Measurements from ENCODE around the gene CEP290. TPM values are rescaled to one million over a fixed set of nuclear protein-coding genes. Genes with fewer than 3 reads are reported as not detected.

Gene CEP290
- total and polyA plus RNA-seq, 4 donors: 2.1 to 16.2 (median 8.1) TPM

DNA sequence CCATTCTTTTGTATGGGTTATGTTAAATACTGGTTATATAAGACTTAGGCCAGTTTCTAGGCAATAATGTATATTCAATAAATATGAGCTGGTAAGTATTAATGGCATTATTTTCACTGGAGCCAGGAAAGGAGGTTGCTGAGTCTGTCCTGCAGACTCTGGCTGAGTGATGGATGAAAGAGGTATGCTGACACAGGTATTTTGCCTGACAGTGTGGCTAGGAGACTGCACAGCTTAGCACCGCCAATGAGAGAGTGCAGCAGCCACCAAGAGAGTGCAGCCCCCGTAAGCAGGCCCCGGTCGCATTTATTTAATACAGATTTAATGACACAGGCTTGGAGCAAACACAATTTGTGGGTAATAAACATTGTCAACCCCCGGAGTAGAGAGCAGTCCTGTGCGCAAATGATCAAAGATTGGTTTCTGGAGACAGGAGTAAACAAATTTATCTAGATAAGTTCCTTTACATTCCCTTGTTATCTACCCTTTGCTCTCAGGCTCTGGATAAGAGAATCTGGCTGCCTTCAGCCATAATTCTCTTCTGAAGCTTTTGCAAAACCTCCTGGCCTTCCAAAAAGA is 37.6 kb upstream of the CEP290 start:
- no peak for ATAC-seq (ENCODE audit: low FRiP score)
- 85 to 87% methylated on average over 6 of the region's 6 CpGs for WGBS, 2 donors
- Histone ChIP-seq H3K27ac (ENCODE audit: low read depth in 1 of 2, low read length in 2 of 2) (no peak overlapping the region), H3K9me3 (ENCODE audit: control insufficient read depth, low read length) (peaks cover 2% of the 10 kb centered on the region), H3K36me3 (ENCODE audit: control insufficient read depth in 1 of 2, insufficient read depth in 2 of 2, low read length in 1 of 2) (peaks cover 7% of the 10 kb centered on the region in 2 donors), H3K4me1 (ENCODE audit: control insufficient read depth in 1 of 2, insufficient read depth in 2 of 2, low read length in 2 of 2) (no peaks in the 10 kb centered on the region), H3K4me3 (ENCODE audit: low read length in 2 of 2) (no peak overlapping the region), H3K27me3 (ENCODE audit: control insufficient read depth in 1 of 2, insufficient read depth in 2 of 2, low read length in 1 of 2) (no peaks in the 10 kb centered on the region)
- intact Hi-C loops (cut with DNase I): no loop called here
- DNase-seq: no peak

DNA sequence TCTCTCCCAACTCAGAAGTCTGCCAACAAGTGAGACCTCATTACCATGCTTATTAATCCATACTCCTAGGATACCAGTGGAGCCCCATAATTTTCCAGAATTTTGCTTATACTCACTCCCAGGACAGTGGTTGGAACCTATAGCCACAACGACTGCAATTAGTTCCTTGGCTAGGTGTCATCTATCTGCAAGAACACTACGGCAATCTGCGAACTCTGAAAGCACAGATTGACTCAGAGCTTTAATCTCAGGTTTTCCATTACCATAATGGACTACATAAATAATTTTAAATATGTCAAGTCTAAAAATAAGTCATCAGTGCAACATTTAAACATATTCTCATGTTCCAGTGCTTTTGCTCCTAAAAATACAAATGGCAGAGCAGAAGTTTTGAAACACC is 33.7 kb upstream of the CEP290 start:
- H3K36me3 ChIP-seq (ENCODE audit: control insufficient read depth in 1 of 2, insufficient read depth in 2 of 2, low read length in 1 of 2): peaks cover 3% of the 10 kb centered on the region in 2 donors
- intact Hi-C loops (cut with DNase I): no loop called here
- WGBS, 2 donors: 84 to 85% methylated on average over 3 of the region's 3 CpGs

DNA sequence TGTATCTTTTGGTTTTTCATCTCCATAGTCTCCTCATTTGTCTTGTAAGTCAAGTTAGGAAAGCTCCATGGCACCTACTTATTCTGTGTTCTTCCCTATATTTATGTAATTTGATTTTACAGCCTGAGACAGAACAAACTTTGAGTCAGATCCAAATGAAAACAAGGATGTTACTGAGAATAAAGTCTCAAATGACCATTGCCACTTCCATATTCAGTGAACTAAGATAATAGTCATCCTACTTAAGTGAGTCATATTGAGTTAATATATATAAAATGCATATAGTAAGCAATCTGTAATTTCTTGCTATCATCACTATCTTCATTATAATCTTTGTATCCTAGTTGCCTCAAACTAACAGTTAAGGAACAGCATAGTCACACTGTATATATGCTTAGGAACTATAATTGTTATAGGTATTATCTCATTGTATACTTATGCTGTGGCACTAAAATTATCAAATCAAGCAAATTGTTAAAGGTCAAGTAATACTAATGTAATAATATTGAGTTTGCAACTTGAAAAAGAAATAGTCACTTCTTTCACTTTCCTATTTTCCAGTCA is 31.0 kb upstream of the CEP290 start:
- no peaks in the 10 kb centered on the region for H3K9me3 ChIP-seq (ENCODE audit: control insufficient read depth, low read length)
- ATAC-seq (ENCODE audit: low FRiP score) (no peak), DNase-seq (no peak)
- no peaks in the 10 kb centered on the region for H3K4me1 ChIP-seq (ENCODE audit: control insufficient read depth in 1 of 2, insufficient read depth in 2 of 2, low read length in 2 of 2)
- no peak overlapping the region for H3K27ac ChIP-seq (ENCODE audit: low read depth in 1 of 2, low read length in 2 of 2)
- H3K4me3 ChIP-seq (ENCODE audit: low read length in 2 of 2): no peak overlapping the region
- H3K27me3 ChIP-seq (ENCODE audit: control insufficient read depth in 1 of 2, insufficient read depth in 2 of 2, low read length in 1 of 2): no peaks in the 10 kb centered on the region
- H3K36me3 ChIP-seq (ENCODE audit: control insufficient read depth in 1 of 2, insufficient read depth in 2 of 2, low read length in 1 of 2): peaks cover 0 to 2% of the 10 kb centered on the region in 2 donors
- intact Hi-C loops (cut with DNase I): no loop called here

More for the DNA sequence above, 33.7 kb upstream of the CEP290 start:
- Histone ChIP-seq H3K4me1 (ENCODE audit: control insufficient read depth in 1 of 2, insufficient read depth in 2 of 2, low read length in 2 of 2) (no peaks in the 10 kb centered on the region), H3K27me3 (ENCODE audit: control insufficient read depth in 1 of 2, insufficient read depth in 2 of 2, low read length in 1 of 2) (no peaks in the 10 kb centered on the region), H3K4me3 (ENCODE audit: low read length in 2 of 2) (no peak overlapping the region), H3K27ac (ENCODE audit: low read depth in 1 of 2, low read length in 2 of 2) (no peak overlapping the region), H3K9me3 (ENCODE audit: control insufficient read depth, low read length) (no peaks in the 10 kb centered on the region)
- ATAC-seq (ENCODE audit: low FRiP score): no peak
- no peak for DNase-seq

DNA sequence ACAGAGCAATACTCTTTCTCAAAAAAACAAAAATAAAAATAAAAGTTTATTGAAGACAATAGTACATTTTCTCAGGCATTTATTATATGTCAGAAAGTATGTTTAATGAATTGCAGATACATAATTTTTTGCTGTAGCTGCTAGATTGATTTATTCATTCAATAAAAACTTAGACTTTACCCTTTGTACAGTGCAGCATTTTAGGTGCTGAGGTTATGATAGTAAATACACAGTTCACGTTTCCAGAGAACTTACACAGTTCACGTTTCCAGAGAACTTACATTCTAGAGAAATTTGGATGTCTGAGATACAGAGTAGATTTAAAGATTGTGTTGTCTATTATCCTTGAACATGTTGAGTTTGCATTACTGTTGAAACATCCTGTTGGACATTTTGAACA is 25.5 kb upstream of the CEP290 start:
- Histone ChIP-seq H3K27me3 (ENCODE audit: control insufficient read depth in 1 of 2, insufficient read depth in 2 of 2, low read length in 1 of 2) (no peaks in the 10 kb centered on the region), H3K27ac (ENCODE audit: low read depth in 1 of 2, low read length in 2 of 2) (no peak overlapping the region), H3K36me3 (ENCODE audit: control insufficient read depth in 1 of 2, insufficient read depth in 2 of 2, low read length in 1 of 2) (no peaks in the 10 kb centered on the region), H3K4me1 (ENCODE audit: control insufficient read depth in 1 of 2, insufficient read depth in 2 of 2, low read length in 2 of 2) (no peaks in the 10 kb centered on the region), H3K4me3 (ENCODE audit: low read length in 2 of 2) (no peak overlapping the region), H3K9me3 (ENCODE audit: control insufficient read depth, low read length) (no peaks in the 10 kb centered on the region)
- intact Hi-C loops (cut with DNase I): no loop called here
- no peak for DNase-seq
- no peak for ATAC-seq (ENCODE audit: low FRiP score)
- WGBS, 2 donors: 95 to 98% methylated on average over 2 of the region's 2 CpGs

DNA sequence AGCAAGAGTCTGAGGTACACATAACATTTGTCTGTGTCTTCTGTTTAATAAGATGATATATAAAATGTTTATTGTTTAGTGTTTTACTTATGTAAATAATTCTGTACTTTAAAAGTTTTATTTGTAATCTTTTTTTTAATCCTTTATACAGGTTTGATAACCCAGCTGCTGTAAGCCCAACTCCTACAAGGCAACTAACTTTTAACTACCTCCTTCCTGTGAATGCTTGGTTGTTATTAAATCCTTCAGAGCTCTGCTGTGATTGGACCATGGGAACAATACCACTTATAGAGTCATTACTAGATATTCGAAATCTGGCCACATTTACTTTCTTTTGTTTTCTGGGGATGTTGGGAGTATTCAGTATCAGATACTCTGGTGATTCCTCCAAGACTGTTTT is 24.3 kb upstream of the CEP290 start:
- 90 to 94% methylated on average over 1 of the region's 1 CpG for WGBS, 2 donors
- H3K4me3 ChIP-seq (ENCODE audit: low read length in 2 of 2): no peak overlapping the region
- no peaks in the 10 kb centered on the region for H3K27me3 ChIP-seq (ENCODE audit: control insufficient read depth in 1 of 2, insufficient read depth in 2 of 2, low read length in 1 of 2)
- intact Hi-C loops (cut with DNase I): no loop called here
- H3K27ac ChIP-seq (ENCODE audit: low read depth in 1 of 2, low read length in 2 of 2): no peak overlapping the region
- H3K4me1 ChIP-seq (ENCODE audit: control insufficient read depth in 1 of 2, insufficient read depth in 2 of 2, low read length in 2 of 2): no peaks in the 10 kb centered on the region
- H3K36me3 ChIP-seq (ENCODE audit: control insufficient read depth in 1 of 2, insufficient read depth in 2 of 2, low read length in 1 of 2): no peaks in the 10 kb centered on the region
- no peaks in the 10 kb centered on the region for H3K9me3 ChIP-seq (ENCODE audit: control insufficient read depth, low read length)
- no peak for DNase-seq
- no peak for ATAC-seq (ENCODE audit: low FRiP score)

DNA sequence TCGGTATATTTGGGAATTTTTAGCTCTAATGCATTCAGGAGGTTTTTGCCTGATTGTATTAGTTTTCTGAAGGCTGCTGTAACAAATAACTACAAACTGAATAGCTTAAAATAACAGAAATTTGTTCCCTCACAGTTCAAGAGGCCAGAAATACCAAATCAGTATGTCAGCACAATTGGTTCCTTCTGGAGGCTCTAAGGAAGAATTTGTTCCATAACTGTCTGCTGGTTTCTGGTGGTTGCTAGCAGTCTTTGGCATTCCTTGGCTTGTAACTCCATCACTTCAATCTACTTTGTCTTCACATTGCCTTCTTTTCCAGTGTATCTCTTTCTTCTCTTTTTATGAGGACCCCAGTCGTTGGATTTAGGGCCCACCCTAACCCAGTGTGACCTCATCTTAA is 21.5 kb upstream of the CEP290 start:
- no peaks in the 10 kb centered on the region for H3K36me3 ChIP-seq (ENCODE audit: control insufficient read depth in 1 of 2, insufficient read depth in 2 of 2, low read length in 1 of 2)
- DNase-seq (no peak), ATAC-seq (ENCODE audit: low FRiP score) (no peak)
- intact Hi-C loops (cut with DNase I): no loop called here
- H3K27ac ChIP-seq (ENCODE audit: low read depth in 1 of 2, low read length in 2 of 2): no peak overlapping the region
- H3K4me3 ChIP-seq (ENCODE audit: low read length in 2 of 2): no peak overlapping the region
- no peaks in the 10 kb centered on the region for H3K9me3 ChIP-seq (ENCODE audit: control insufficient read depth, low read length)
- no peaks in the 10 kb centered on the region for H3K4me1 ChIP-seq (ENCODE audit: control insufficient read depth in 1 of 2, insufficient read depth in 2 of 2, low read length in 2 of 2)
- WGBS, 2 donors: 93 to 97% methylated on average over 2 of the region's 2 CpGs
- no peaks in the 10 kb centered on the region for H3K27me3 ChIP-seq (ENCODE audit: control insufficient read depth in 1 of 2, insufficient read depth in 2 of 2, low read length in 1 of 2)

DNA sequence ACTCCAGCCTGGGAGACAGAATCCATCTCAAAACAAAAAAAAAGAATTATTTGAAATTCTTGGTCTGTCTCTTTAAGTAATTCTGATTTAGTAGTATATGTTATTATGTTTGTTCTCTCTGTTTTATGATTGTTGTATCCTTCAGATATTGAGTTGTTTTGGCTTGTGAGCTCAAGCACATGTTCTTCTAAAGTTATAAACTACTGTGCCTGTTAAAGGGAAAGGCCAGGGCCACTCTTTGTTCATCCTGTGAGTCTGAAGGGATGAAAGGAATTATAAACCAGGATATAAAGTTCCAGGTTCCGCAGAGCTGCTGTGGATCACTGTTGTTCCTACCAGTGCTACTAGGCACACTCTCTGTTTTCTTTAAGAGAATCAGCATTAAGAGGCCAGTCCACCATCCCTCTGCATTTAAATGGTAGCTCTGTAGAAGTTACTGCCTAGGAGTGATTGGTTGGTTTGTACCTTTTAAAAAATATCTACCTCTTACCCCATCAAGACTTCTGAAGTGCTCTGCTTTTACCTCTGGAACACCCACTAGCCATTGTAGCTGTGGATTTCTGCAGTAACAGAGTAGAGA is 14.3 kb upstream of the CEP290 start:
- intact Hi-C loops (cut with DNase I): loop anchor here in 1 of 2 donors (5.0 kb wide), 1 partner anchor 831 kb away; no protein-coding TSS in a partner anchor

DNA sequence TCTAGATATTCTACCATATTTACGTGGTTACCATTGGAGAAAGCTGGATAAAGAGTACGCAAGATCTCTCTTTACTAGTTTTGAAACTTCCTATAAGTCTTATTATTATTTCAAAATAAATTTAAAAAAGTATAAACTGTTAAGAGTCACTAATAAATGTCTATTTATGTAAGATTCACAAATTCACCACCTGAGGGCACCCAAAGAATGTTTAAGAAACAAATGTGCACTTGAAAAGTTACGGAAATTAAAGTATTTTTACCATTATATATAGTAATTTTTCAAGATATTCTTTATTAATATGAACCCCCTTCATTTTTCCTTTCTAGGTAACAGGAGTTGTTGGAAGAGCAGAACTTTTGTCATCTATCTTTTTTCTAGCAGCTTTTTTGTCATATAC is 12.1 kb upstream of the CEP290 start:
- no peak overlapping the region for H3K27ac ChIP-seq (ENCODE audit: low read depth in 1 of 2, low read length in 2 of 2)
- H3K27me3 ChIP-seq (ENCODE audit: control insufficient read depth in 1 of 2, insufficient read depth in 2 of 2, low read length in 1 of 2): no peaks in the 10 kb centered on the region
- 67 to 68% methylated on average over 3 of the region's 3 CpGs for WGBS, 2 donors
- no peaks in the 10 kb centered on the region for H3K9me3 ChIP-seq (ENCODE audit: control insufficient read depth, low read length)
- no peak overlapping the region for H3K4me3 ChIP-seq (ENCODE audit: low read length in 2 of 2)
- H3K4me1 ChIP-seq (ENCODE audit: control insufficient read depth in 1 of 2, insufficient read depth in 2 of 2, low read length in 2 of 2): no peaks in the 10 kb centered on the region
- no peak for DNase-seq
- no peaks in the 10 kb centered on the region for H3K36me3 ChIP-seq (ENCODE audit: control insufficient read depth in 1 of 2, insufficient read depth in 2 of 2, low read length in 1 of 2)
- intact Hi-C loops (cut with DNase I): no loop called here
- ATAC-seq (ENCODE audit: low FRiP score): no peak

More for the DNA sequence above, 14.3 kb upstream of the CEP290 start:
- no peaks in the 10 kb centered on the region for H3K4me1 ChIP-seq (ENCODE audit: control insufficient read depth in 1 of 2, insufficient read depth in 2 of 2, low read length in 2 of 2)
- no peak overlapping the region for H3K4me3 ChIP-seq (ENCODE audit: low read length in 2 of 2)
- no peaks in the 10 kb centered on the region for H3K9me3 ChIP-seq (ENCODE audit: control insufficient read depth, low read length)
- H3K27me3 ChIP-seq (ENCODE audit: control insufficient read depth in 1 of 2, insufficient read depth in 2 of 2, low read length in 1 of 2): no peaks in the 10 kb centered on the region
- WGBS, 2 donors: 92 to 94% methylated on average over 1 of the region's 1 CpG
- H3K36me3 ChIP-seq (ENCODE audit: control insufficient read depth in 1 of 2, insufficient read depth in 2 of 2, low read length in 1 of 2): no peaks in the 10 kb centered on the region
- no peak overlapping the region for H3K27ac ChIP-seq (ENCODE audit: low read depth in 1 of 2, low read length in 2 of 2)
- no peak for DNase-seq
- ATAC-seq (ENCODE audit: low FRiP score): no peak

DNA sequence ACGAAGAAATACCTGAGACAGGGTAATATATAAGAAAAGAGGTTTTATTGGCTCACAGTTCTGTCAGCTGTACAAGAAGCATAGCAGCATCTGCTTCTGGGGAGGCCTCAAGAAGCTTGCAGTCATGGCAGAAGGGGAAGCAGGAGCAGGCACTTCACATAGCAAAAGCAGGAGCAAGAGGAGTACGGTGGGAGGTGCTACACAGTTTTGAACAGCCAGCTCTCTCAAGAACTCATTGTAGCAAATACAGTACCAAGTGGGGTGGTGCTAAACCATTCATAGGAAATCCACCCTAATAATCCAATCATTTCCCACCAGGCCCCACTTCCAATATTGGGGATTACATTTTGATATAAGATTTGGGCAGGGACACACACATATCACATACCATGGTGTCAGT is 8.2 kb upstream of the CEP290 start:
- H3K27me3 ChIP-seq (ENCODE audit: control insufficient read depth in 1 of 2, insufficient read depth in 2 of 2, low read length in 1 of 2): no peaks in the 10 kb centered on the region
- WGBS, 2 donors: 90 to 96% methylated on average over 2 of the region's 2 CpGs
- intact Hi-C loops (cut with DNase I): no loop called here
- H3K4me1 ChIP-seq (ENCODE audit: control insufficient read depth in 1 of 2, insufficient read depth in 2 of 2, low read length in 2 of 2): peaks cover 0 to 1% of the 10 kb centered on the region in 2 donors
- no peaks in the 10 kb centered on the region for H3K36me3 ChIP-seq (ENCODE audit: control insufficient read depth in 1 of 2, insufficient read depth in 2 of 2, low read length in 1 of 2)
- no peak for DNase-seq
- no peak overlapping the region for H3K27ac ChIP-seq (ENCODE audit: low read depth in 1 of 2, low read length in 2 of 2)
- no peaks in the 10 kb centered on the region for H3K9me3 ChIP-seq (ENCODE audit: control insufficient read depth, low read length)
- ATAC-seq (ENCODE audit: low FRiP score): no peak
- no peak overlapping the region for H3K4me3 ChIP-seq (ENCODE audit: low read length in 2 of 2)

All from aorta (tissue), 5 donors.